HEK293 (cell line): ENCODE results near the gene PER1.

Experiments
- GLIS2 ChIP-seq: fragments of 450-650 bp; formaldehyde crosslinking; IDR thresholded peaks from 2 replicates; pipeline ENCODE4 v1.5.1; 2016; ENCODE audit warnings: missing biosample characterization, missing genetic modification characterization
- HOXC10 ChIP-seq: sonication (generic); formaldehyde crosslinking; IDR thresholded peaks from 2 replicates; pipeline ENCODE4 v1.8.1; 2023; ENCODE audit warnings: mild to moderate bottlenecking, missing genetic modification reagents
- IKZF3 ChIP-seq: fragments of 450-650 bp; IDR thresholded peaks from 2 replicates; pipeline ENCODE4 v1.5.0; 2018; ENCODE audit warnings: missing biosample characterization, mild to moderate bottlenecking, missing genetic modification characterization, moderate library complexity
- KLF1 ChIP-seq: fragments of 450-650 bp; formaldehyde crosslinking; IDR thresholded peaks from 2 replicates; pipeline ENCODE4 v1.5.1; 2016; ENCODE audit warnings: missing biosample characterization, missing genetic modification characterization
- KLF8 ChIP-seq: fragments of 450-650 bp; formaldehyde crosslinking; IDR thresholded peaks from 2 replicates; pipeline ENCODE4 v1.5.1; 2016; ENCODE audit warnings: missing biosample characterization, missing genetic modification characterization
- MZF1 ChIP-seq: fragments of 450-650 bp; formaldehyde crosslinking; IDR thresholded peaks from 2 replicates; pipeline ENCODE4 v1.5.1; 2017; ENCODE audit warnings: missing biosample characterization, missing genetic modification characterization, borderline replicate concordance
- OVOL3 ChIP-seq: fragments of 450-650 bp; formaldehyde crosslinking; IDR thresholded peaks from 2 replicates; pipeline ENCODE4 v1.5.1; 2016; ENCODE audit warnings: missing biosample characterization, missing genetic modification characterization
- SALL2 ChIP-seq: fragments of 450-650 bp; formaldehyde crosslinking; IDR thresholded peaks from 2 replicates; pipeline ENCODE4 v1.5.0; 2017; ENCODE audit warnings: missing biosample characterization, mild to moderate bottlenecking, missing genetic modification characterization, borderline replicate concordance
- ZBTB1 ChIP-seq: fragments of 450-650 bp; formaldehyde crosslinking; IDR thresholded peaks from 2 replicates; pipeline ENCODE4 v1.5.1; 2016; ENCODE audit warnings: missing biosample characterization, missing genetic modification characterization
- ZBTB21 ChIP-seq: fragments of 450-650 bp; formaldehyde crosslinking; IDR thresholded peaks from 2 replicates; pipeline ENCODE4 v1.5.1; 2017; ENCODE audit warnings: missing biosample characterization, missing genetic modification characterization
- ZFP3 ChIP-seq: fragments of 450-650 bp; formaldehyde crosslinking; IDR thresholded peaks from 2 replicates; pipeline ENCODE4 v1.5.1; 2016; ENCODE audit warnings: low read depth, missing biosample characterization, missing genetic modification characterization
- ZIC2 ChIP-seq: fragments of 450-650 bp; formaldehyde crosslinking; IDR thresholded peaks from 2 replicates; pipeline ENCODE4 v1.5.1; 2016; ENCODE audit warnings: missing biosample characterization, missing genetic modification characterization
- ZNF140 ChIP-seq: fragments of 450-650 bp; formaldehyde crosslinking; IDR thresholded peaks from 2 replicates; pipeline ENCODE4 v1.5.1; 2016; ENCODE audit warnings: missing biosample characterization, missing genetic modification characterization
- ZNF202 ChIP-seq: fragments of 450-650 bp; formaldehyde crosslinking; IDR thresholded peaks from 2 replicates; pipeline ENCODE4 v1.5.1; 2016; ENCODE audit warnings: missing biosample characterization, missing genetic modification characterization, borderline replicate concordance
- ZNF223 ChIP-seq: fragments of 450-650 bp; formaldehyde crosslinking; IDR thresholded peaks from 2 replicates; pipeline ENCODE4 v1.5.1; 2016; ENCODE audit warnings: missing biosample characterization, missing genetic modification characterization
- ZNF335 ChIP-seq: fragments of 450-650 bp; formaldehyde crosslinking; conservative IDR thresholded peaks from 2 replicates; pipeline ENCODE4 v1.5.1; 2016; ENCODE audit warnings: missing biosample characterization, missing genetic modification characterization
- ZNF366 ChIP-seq: fragments of 450-650 bp; formaldehyde crosslinking; conservative IDR thresholded peaks from 2 replicates; pipeline ENCODE4 v1.5.1; 2016; ENCODE audit warnings: missing biosample characterization, missing genetic modification characterization
- ZNF394 ChIP-seq: fragments of 450-650 bp; formaldehyde crosslinking; IDR thresholded peaks from 2 replicates; pipeline ENCODE4 v1.5.1; 2016; ENCODE audit warnings: missing biosample characterization, missing genetic modification characterization, mild to moderate bottlenecking, moderate library complexity, borderline replicate concordance
- ZNF423 ChIP-seq: fragments of 450-650 bp; formaldehyde crosslinking; IDR thresholded peaks from 2 replicates; pipeline ENCODE4 v1.5.1; 2016; ENCODE audit warnings: missing biosample characterization, missing genetic modification characterization
- ZNF426 ChIP-seq: fragments of 450-650 bp; formaldehyde crosslinking; IDR thresholded peaks from 2 replicates; pipeline ENCODE4 v1.5.1; 2017; ENCODE audit warnings: missing biosample characterization, missing genetic modification characterization, mild to moderate bottlenecking, inconsistent platforms, moderate library complexity
- ZNF48 ChIP-seq: fragments of 450-650 bp; formaldehyde crosslinking; IDR thresholded peaks from 2 replicates; pipeline ENCODE4 v1.5.1; 2016; ENCODE audit warnings: missing biosample characterization, missing genetic modification characterization
- ZNF501 ChIP-seq: fragments of 450-650 bp; formaldehyde crosslinking; IDR thresholded peaks from 2 replicates; pipeline ENCODE4 v1.5.1; 2016; ENCODE audit warnings: missing biosample characterization, missing genetic modification characterization
- ZNF623 ChIP-seq: fragments of 450-650 bp; formaldehyde crosslinking; IDR thresholded peaks from 2 replicates; pipeline ENCODE4 v1.5.1; 2016; ENCODE audit warnings: missing biosample characterization, missing genetic modification characterization
- ZNF664 ChIP-seq: fragments of 450-650 bp; formaldehyde crosslinking; IDR thresholded peaks from 2 replicates; pipeline ENCODE4 v1.5.1; 2016; ENCODE audit warnings: missing biosample characterization, missing genetic modification characterization
- ZNF670 ChIP-seq: fragments of 450-650 bp; formaldehyde crosslinking; IDR thresholded peaks from 2 replicates; pipeline ENCODE4 v1.5.1; 2016; ENCODE audit warnings: missing biosample characterization, missing genetic modification characterization, low read depth
- ZNF76 ChIP-seq: fragments of 450-650 bp; formaldehyde crosslinking; IDR thresholded peaks from 2 replicates; pipeline ENCODE4; 2016; ENCODE audit warnings: low read depth, missing biosample characterization, missing genetic modification characterization, borderline replicate concordance
- ZSCAN30 ChIP-seq: fragments of 450-650 bp; IDR thresholded peaks from 2 replicates; pipeline ENCODE4 v1.5.1; 2018; ENCODE audit warnings: missing biosample characterization, mild to moderate bottlenecking, missing genetic modification characterization, moderate library complexity
- TF ChIP-seq, protein P1 (sequence below): fragments of 450-650 bp; formaldehyde crosslinking; IDR thresholded peaks from 2 replicates; pipeline ENCODE4 v1.5.1; 2016; ENCODE audit warnings: missing biosample characterization, missing genetic modification characterization
- TF ChIP-seq, protein P2 (sequence below): fragments of 450-650 bp; formaldehyde crosslinking; conservative IDR thresholded peaks from 2 replicates; pipeline ENCODE4 v1.5.1; 2016; ENCODE audit warnings: low read depth, missing biosample characterization, missing genetic modification characterization
- TF ChIP-seq, protein P3 (sequence below): sonication (generic); formaldehyde crosslinking; IDR thresholded peaks from 2 replicates; pipeline ENCODE4 v1.8.1; 2022; ENCODE audit warnings: mild to moderate bottlenecking, moderate library complexity, missing genetic modification reagents
- TF ChIP-seq, protein P4 (sequence below): fragments of 450-650 bp; formaldehyde crosslinking; IDR thresholded peaks from 2 replicates; pipeline ENCODE4 v1.5.1; 2017; ENCODE audit warnings: missing biosample characterization, missing genetic modification characterization

Gene PER1

DNA sequence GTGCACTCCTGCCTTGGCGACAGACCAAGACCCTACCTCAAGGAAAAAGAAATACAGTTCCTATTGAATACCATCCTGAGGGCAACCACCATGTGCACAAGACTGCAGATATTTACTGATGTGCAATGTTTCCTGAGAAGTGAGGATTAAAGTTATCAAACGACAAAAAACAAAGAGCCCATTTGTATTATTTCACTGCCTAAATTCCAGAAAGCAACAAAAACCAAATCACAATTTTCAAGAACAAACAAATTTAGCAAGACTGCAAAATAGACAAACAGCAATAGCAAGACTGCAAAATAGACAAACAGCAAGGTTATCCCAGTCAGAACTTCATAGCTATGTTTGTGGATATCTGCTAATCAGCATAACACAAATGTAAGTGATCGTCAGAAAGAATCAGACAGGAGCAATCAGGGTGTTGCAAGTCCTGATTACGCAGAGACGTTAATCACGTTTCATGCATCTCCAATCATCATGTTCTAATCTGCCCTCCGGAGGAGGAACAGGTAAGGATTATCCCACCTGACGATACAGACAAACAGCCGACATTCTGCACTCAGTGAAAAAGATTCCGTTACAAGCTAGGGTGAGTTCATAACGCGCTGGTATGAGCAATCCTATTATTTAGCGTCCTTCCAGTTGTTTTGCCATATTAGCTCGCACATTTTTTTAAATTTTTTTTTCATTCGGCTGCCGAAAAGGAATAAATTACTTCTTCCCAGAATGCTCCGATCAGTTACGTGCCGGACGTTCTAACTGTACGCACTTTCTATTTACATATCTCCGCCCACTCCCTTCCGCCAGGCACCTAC lies 21.1 kb upstream of the PER1 start (continued):
- no peak for TF ChIP-seq SALL2 (tag by site-specific recombination)
- TF ChIP-seq MZF1 (tag by site-specific recombination) = peak; percentile 91
- TF ChIP-seq ZNF76 = peak; percentile 95
- no peak for TF ChIP-seq ZNF664 (tag by site-specific recombination)
- no peak for TF ChIP-seq HOXC10
- TF ChIP-seq, protein P1, sequence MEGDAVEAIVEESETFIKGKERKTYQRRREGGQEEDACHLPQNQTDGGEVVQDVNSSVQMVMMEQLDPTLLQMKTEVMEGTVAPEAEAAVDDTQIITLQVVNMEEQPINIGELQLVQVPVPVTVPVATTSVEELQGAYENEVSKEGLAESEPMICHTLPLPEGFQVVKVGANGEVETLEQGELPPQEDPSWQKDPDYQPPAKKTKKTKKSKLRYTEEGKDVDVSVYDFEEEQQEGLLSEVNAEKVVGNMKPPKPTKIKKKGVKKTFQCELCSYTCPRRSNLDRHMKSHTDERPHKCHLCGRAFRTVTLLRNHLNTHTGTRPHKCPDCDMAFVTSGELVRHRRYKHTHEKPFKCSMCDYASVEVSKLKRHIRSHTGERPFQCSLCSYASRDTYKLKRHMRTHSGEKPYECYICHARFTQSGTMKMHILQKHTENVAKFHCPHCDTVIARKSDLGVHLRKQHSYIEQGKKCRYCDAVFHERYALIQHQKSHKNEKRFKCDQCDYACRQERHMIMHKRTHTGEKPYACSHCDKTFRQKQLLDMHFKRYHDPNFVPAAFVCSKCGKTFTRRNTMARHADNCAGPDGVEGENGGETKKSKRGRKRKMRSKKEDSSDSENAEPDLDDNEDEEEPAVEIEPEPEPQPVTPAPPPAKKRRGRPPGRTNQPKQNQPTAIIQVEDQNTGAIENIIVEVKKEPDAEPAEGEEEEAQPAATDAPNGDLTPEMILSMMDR = no peak
- TF ChIP-seq ZNF223 = no peak
- peak; percentile 48; the same call in 1 of the 2 replicates for TF ChIP-seq ZBTB1 (tag by site-specific recombination)
- TF ChIP-seq, protein P2, sequence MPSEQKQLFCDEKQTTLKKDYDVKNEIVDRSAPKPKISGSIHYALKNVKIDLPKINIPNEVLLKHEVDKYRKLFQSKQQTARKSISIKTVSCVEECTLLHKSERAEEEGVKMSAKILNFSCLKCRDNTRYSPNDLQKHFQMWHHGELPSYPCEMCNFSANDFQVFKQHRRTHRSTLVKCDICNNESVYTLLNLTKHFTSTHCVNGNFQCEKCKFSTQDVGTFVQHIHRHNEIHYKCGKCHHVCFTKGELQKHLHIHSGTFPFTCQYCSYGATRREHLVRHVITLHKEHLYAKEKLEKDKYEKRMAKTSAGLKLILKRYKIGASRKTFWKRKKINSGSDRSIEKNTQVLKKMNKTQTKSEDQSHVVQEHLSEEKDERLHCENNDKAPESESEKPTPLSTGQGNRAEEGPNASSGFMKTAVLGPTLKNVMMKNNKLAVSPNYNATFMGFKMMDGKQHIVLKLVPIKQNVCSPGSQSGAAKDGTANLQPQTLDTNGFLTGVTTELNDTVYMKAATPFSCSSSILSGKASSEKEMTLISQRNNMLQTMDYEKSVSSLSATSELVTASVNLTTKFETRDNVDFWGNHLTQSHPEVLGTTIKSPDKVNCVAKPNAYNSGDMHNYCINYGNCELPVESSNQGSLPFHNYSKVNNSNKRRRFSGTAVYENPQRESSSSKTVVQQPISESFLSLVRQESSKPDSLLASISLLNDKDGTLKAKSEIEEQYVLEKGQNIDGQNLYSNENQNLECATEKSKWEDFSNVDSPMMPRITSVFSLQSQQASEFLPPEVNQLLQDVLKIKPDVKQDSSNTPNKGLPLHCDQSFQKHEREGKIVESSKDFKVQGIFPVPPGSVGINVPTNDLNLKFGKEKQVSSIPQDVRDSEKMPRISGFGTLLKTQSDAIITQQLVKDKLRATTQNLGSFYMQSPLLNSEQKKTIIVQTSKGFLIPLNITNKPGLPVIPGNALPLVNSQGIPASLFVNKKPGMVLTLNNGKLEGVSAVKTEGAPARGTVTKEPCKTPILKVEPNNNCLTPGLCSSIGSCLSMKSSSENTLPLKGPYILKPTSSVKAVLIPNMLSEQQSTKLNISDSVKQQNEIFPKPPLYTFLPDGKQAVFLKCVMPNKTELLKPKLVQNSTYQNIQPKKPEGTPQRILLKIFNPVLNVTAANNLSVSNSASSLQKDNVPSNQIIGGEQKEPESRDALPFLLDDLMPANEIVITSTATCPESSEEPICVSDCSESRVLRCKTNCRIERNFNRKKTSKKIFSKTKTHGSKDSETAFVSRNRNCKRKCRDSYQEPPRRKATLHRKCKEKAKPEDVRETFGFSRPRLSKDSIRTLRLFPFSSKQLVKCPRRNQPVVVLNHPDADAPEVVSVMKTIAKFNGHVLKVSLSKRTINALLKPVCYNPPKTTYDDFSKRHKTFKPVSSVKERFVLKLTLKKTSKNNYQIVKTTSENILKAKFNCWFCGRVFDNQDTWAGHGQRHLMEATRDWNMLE (tag by site-specific recombination) = 0 out of 2 replicates have a peak, but pooled peaks have one; percentile 17
- TF ChIP-seq ZNF366 (tag by site-specific recombination) = peak; percentile 100
- TF ChIP-seq, protein P3, sequence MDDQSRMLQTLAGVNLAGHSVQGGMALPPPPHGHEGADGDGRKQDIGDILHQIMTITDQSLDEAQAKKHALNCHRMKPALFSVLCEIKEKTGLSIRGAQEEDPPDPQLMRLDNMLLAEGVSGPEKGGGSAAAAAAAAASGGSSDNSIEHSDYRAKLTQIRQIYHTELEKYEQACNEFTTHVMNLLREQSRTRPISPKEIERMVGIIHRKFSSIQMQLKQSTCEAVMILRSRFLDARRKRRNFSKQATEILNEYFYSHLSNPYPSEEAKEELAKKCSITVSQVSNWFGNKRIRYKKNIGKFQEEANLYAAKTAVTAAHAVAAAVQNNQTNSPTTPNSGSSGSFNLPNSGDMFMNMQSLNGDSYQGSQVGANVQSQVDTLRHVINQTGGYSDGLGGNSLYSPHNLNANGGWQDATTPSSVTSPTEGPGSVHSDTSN (CRISPR knock-in tag) = no peak
- TF ChIP-seq, protein P4, sequence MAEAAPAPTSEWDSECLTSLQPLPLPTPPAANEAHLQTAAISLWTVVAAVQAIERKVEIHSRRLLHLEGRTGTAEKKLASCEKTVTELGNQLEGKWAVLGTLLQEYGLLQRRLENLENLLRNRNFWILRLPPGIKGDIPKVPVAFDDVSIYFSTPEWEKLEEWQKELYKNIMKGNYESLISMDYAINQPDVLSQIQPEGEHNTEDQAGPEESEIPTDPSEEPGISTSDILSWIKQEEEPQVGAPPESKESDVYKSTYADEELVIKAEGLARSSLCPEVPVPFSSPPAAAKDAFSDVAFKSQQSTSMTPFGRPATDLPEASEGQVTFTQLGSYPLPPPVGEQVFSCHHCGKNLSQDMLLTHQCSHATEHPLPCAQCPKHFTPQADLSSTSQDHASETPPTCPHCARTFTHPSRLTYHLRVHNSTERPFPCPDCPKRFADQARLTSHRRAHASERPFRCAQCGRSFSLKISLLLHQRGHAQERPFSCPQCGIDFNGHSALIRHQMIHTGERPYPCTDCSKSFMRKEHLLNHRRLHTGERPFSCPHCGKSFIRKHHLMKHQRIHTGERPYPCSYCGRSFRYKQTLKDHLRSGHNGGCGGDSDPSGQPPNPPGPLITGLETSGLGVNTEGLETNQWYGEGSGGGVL (tag by site-specific recombination) = no peak
- TF ChIP-seq ZNF501 = peak; percentile 92
- peak; percentile 26 for TF ChIP-seq ZNF623 (tag by site-specific recombination)
- peak; percentile 85 for TF ChIP-seq KLF8
- TF ChIP-seq ZNF670 = no peak
- no peak for TF ChIP-seq ZNF202 (tag by site-specific recombination)
- peak; percentile 72; the same call in 1 of the 2 replicates for TF ChIP-seq OVOL3 (tag by site-specific recombination)
- peak; percentile 86; the same call in 1 of the 2 replicates for TF ChIP-seq ZSCAN30 (tag by site-specific recombination)
- no peak for TF ChIP-seq ZNF423 (tag by site-specific recombination)
- TF ChIP-seq ZNF426 (tag by site-specific recombination) = no peak
- TF ChIP-seq ZNF394 = peak; percentile 87; the same call in 1 of the 2 replicates
- TF ChIP-seq ZNF335 (tag by site-specific recombination) = peak; percentile 61
- no peak for TF ChIP-seq ZFP3 (tag by site-specific recombination)
- no peak for TF ChIP-seq ZNF48 (tag by site-specific recombination)
- TF ChIP-seq ZNF140 (tag by site-specific recombination) = no peak
- peak; percentile 75; the same call in 1 of the 2 replicates for TF ChIP-seq ZBTB21 (tag by site-specific recombination)
- no peak for TF ChIP-seq GLIS2 (tag by site-specific recombination)
- TF ChIP-seq ZIC2 = no peak
- TF ChIP-seq IKZF3 (tag by site-specific recombination) = peak; percentile 97
- TF ChIP-seq KLF1 (tag by site-specific recombination) = peak; percentile 48; the same call in 1 of the 2 replicates
